ENCODE measurements around the gene SNX8.
A peak's percentile ranks its signal among the peaks of the same experiment; 100 is the strongest.

The SNX8 gene

GRCh38 chr7:2219136-2219535, 95.1 kb downstream of the SNX8 start:
- DNase-seq = no peak

- DNase-seq = no peak
These were observed 95.8 kb downstream of the SNX8 start for GRCh38 chr7:2218444-2218785.

- no peak for DNase-seq
These were observed 96.4 kb downstream of the SNX8 start for GRCh38 chr7:2217716-2218443.

GRCh38 chr7:2217206-2217605, 97.0 kb downstream of the SNX8 start:
- DNase-seq = no peak

- no peak for DNase-seq
These were observed 98.4 kb downstream of the SNX8 start for GRCh38 chr7:2215851-2216250.

GRCh38 chr7:2214636-2215035, 99.6 kb downstream of the SNX8 start:
- no peak for DNase-seq

- no peak for DNase-seq
These were observed 100.6 kb downstream of the SNX8 start for GRCh38 chr7:2213551-2214215.

- DNase-seq = no peak
These were observed 101.3 kb downstream of the SNX8 start for GRCh38 chr7:2212906-2213305.

GRCh38 chr7:2211926-2212325, 102.3 kb downstream of the SNX8 start:
- DNase-seq = no peak

- DNase-seq = no peak
These were observed 102.9 kb downstream of the SNX8 start for GRCh38 chr7:2211259-2211880.

GRCh38 chr7:2210551-2211258, 103.5 kb downstream of the SNX8 start:
- DNase-seq = no peak

GRCh38 chr7:2209961-2210323, 104.3 kb downstream of the SNX8 start:
- no peak for DNase-seq

GRCh38 chr7:2209146-2209960, 104.9 kb downstream of the SNX8 start:
- peak; percentile 29 to 69 for DNase-seq

GRCh38 chr7:2208712-2209111, 105.5 kb downstream of the SNX8 start:
- DNase-seq = no peak

- no peak for DNase-seq
These were observed 109.0 kb downstream of the SNX8 start for GRCh38 chr7:2205036-2205780.

- DNase-seq = no peak
These were observed 109.8 kb downstream of the SNX8 start for GRCh38 chr7:2204446-2204845.

- DNase-seq = no peak
These were observed 110.4 kb downstream of the SNX8 start for GRCh38 chr7:2203766-2204300.

GRCh38 chr7:2202901-2203765, 111.1 kb downstream of the SNX8 start:
- DNase-seq = peak in 1 of 2 experiments; percentile 21

- no peak for DNase-seq
These were observed 111.9 kb downstream of the SNX8 start for GRCh38 chr7:2202361-2202761.
